NB4 (cell line): ENCODE measurements around the gene GPR17.

Experiments used
- DNase-seq: peaks from one replicate; pipeline ENCODE4 v3.0.0; 2010; ENCODE audit warnings: low read depth
- H3K4me3 ChIP-seq: one replicate; pipeline ENCODE4 v1.5.1; 2011; ENCODE audit warnings: mild to moderate bottlenecking, low read depth, low read length, moderate library complexity
- MYC ChIP-seq: IDR thresholded peaks from 2 replicates; pipeline ENCODE4 v1.6.1; 2011; ENCODE audit warnings: low read depth, low read length
- POLR2A ChIP-seq: IDR thresholded peaks from 2 replicates; pipeline ENCODE4 v1.6.1; 2011; ENCODE audit warnings: mild to moderate bottlenecking; ENCODE audit not compliant: insufficient read length; ENCODE audit errors: extremely low read depth
- TF ChIP-seq, protein P1 (sequence below): IDR thresholded peaks from one replicate; pipeline ENCODE4 v1.5.1; 2012; ENCODE audit warnings: low read depth, low read length
- TF ChIP-seq, protein P2 (sequence below): IDR thresholded peaks from 2 replicates; pipeline ENCODE4 v1.6.1; 2011; ENCODE audit warnings: low read depth, low read length

Gene GPR17

DNA sequence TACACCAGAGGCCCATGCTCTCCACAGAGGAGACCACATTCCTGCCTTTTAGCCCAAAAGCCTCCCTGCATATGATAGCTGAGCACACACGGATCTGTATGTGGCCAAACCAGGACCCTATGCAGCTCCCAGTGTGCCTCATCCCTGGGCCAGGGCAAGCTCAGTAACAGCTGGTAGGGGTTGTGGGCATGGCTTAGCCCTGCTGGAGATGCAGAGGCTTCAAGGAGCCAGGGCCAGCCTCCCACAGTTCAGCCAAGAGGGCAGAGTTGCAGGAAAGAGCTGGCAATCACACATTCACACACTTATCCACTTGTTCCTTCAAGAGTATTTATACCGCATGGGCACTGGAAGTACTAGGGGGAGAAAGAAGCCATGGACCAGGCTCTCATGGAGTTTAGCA lies 31.0 kb downstream of the GPR17 start:
- no peak for DNase-seq
- TF ChIP-seq, protein P1, sequence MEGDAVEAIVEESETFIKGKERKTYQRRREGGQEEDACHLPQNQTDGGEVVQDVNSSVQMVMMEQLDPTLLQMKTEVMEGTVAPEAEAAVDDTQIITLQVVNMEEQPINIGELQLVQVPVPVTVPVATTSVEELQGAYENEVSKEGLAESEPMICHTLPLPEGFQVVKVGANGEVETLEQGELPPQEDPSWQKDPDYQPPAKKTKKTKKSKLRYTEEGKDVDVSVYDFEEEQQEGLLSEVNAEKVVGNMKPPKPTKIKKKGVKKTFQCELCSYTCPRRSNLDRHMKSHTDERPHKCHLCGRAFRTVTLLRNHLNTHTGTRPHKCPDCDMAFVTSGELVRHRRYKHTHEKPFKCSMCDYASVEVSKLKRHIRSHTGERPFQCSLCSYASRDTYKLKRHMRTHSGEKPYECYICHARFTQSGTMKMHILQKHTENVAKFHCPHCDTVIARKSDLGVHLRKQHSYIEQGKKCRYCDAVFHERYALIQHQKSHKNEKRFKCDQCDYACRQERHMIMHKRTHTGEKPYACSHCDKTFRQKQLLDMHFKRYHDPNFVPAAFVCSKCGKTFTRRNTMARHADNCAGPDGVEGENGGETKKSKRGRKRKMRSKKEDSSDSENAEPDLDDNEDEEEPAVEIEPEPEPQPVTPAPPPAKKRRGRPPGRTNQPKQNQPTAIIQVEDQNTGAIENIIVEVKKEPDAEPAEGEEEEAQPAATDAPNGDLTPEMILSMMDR = no peak
- TF ChIP-seq, protein P2, sequence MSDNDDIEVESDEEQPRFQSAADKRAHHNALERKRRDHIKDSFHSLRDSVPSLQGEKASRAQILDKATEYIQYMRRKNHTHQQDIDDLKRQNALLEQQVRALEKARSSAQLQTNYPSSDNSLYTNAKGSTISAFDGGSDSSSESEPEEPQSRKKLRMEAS = no peak
- TF ChIP-seq POLR2A = no peak
- TF ChIP-seq MYC = no peak

DNA sequence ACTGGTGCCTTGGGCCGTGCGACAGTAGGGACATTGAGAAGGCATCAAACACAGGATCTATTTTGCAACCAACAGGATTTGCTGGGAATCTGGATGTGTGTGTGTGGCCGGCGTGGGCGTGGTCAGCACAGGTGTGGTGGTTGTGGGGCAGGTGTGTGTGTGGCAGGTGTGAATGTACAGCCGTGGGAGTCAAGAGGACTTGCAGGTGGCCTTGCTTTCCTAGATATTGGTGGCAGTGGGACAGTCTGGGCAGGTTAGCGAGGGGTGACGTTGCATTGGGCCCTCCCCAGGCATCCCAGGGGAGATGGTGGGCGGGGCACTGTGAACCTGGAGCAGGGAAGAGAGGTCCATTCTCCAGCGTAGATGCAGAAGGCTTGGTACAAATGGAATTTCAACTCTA lies 32.6 kb downstream of the GPR17 start:
- no peak for DNase-seq
- H3K4me3 ChIP-seq = no peak overlapping the region
- TF ChIP-seq, protein P1 = no peak
- TF ChIP-seq MYC (no peak), POLR2A (no peak)
- TF ChIP-seq, protein P2 = no peak

More for the DNA sequence above, 31.0 kb downstream of the GPR17 start:
- H3K4me3 ChIP-seq = no peak overlapping the region

DNA sequence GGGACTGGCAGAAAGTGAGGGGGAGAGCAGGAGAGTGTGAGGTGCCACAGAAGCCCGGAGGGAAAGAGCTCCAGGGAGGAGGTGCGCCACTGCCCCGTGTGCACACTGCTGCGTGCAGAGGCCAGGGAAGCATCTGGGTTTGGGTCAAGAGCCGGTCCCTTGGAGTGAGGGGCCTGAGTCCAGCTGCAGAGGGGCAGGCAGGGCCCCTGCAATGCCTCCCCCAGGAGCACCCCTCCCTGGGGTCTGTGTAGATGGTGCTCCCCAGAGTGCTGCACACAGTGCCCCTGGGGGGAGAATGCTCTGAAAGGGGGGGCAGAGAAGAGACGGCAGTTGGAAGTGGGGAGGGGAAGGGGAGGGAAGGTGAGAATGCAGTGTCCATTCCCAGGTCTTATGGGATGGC lies 33.0 kb downstream of the GPR17 start:
- DNase-seq = no peak
- TF ChIP-seq, protein P2 = no peak
- TF ChIP-seq, protein P1 = no peak
- TF ChIP-seq MYC (no peak), POLR2A (no peak)
- H3K4me3 ChIP-seq = no peak overlapping the region

DNA sequence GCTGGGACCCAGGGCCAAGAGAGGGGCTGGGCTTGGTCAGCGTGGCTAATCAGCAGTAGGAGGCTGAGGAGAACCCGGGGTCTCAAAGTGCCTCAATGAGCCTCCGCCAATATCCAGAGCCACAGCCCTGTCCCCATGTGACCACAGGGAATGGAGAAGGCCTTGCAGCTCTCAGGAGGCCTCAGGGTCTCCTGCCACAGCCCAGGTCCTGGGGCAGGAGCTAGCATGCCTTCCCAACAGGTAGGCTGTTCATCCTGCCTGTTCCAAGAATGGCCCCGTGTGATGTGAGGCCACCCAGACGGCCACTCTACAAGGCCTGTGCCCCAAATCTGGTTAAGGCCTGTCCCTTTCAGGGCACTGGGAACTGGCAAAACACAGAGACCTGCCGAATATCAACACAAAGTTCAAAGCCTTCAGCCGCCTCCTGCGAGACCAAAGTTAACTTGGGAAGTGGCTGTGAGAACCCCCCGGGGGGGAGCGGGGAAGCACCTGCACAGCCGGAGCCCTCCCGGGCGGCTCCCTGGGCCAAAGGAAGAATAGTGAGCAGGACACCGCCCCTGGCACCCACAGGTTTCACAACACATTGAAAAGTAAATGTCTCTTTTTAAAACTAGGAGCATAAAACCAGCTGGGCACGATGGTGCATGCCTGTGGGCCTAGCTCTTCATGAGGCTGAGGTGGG lies 33.9 kb downstream of the GPR17 start:
- no peak for DNase-seq

DNA sequence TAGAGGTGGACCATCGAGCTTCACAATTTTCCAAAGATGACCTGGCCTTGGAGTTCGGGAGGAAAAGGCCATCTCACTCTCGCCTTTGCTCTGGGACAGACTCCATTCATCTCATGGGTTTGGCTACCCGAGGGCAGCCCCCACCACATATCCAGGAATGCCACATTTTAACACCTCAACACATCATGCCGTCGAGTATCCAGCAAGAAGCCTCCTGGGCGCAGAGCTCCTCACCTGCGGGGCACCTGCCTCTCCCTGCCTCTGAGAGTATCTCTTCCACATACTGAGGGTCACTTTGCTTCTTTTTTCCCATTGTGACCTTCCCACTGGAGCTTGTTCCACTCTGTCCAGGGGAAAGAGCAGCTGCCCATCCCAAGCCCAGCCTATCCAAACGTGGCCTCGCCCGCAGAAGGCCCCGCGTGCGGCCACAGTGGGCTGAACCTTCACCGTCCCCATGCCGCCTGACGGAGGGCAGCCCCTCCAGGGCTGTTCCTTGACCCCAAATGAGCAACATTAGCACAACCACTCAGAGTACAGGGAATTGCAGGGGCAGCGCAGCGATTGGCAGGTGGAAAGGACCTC lies 34.8 kb downstream of the GPR17 start:
- no peak for DNase-seq
- TF ChIP-seq POLR2A (no peak), MYC (no peak)
- TF ChIP-seq, protein P2 = no peak
- TF ChIP-seq, protein P1 = no peak

More for the DNA sequence above, 33.9 kb downstream of the GPR17 start:
- TF ChIP-seq, protein P2 = no peak
- TF ChIP-seq, protein P1 = no peak
- no peak for TF ChIP-seq POLR2A
- TF ChIP-seq MYC = no peak
- no peak overlapping the region for H3K4me3 ChIP-seq

More for the DNA sequence above, 34.8 kb downstream of the GPR17 start:
- H3K4me3 ChIP-seq = no peak overlapping the region
